GM18526 (cell line): ENCODE results near the gene MED10.
A peak's percentile ranks its signal among the peaks of the same experiment; 100 is the strongest.

Experiments
- POLR2A ChIP-seq: IDR thresholded peaks from 3 replicates; pipeline ENCODE4 v1.6.1; 2011; ENCODE audit not compliant: insufficient read length; ENCODE audit errors: extremely low read depth

MED10 gene, protein sequence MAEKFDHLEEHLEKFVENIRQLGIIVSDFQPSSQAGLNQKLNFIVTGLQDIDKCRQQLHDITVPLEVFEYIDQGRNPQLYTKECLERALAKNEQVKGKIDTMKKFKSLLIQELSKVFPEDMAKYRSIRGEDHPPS

DNA sequence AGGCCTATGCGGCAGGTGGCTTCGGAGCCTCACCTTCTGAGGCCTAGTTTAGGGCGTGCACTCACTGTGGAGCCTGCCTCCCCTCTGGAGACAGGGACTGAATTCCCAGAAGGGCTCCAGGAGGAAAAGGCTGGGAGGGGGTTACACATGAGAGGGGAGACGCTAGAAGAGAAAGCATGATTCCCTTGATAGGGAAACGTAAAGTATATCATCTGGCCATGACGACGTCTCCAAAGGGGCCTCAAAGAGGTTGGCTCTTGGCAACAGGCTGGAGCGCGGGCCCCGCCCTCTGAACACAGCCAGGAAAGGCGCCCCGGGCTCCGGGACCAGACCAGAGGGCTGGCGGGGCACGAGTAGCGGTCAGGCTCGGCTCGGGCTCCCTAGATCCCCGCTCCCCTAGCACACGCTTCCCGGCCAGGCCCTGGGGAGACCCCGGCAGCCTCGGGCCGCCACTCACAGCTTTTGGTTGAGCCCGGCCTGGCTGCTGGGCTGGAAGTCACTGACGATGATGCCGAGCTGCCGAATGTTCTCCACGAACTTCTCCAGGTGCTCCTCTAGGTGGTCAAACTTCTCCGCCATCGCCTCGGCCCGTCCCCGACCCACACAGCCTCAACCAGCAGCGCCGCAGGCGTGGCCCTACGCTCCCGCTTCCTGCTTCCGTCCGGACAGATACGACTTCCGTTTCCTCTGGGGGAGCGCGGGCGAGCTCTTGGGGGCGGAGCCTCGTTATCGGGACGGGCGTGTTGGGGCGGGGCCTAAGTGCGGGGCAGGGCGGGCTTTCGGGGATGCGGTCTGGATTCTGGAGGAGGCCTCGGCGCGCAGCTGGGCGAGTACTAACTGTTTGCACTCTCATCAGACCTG, at the start of gene MED10:
TSS of gene MED10 (minus strand) at position 643 of the 861 bp plus-strand sequence. CDS start at position 579, 64 bp downstream.
- peak; percentile 80 for TF ChIP-seq POLR2A

DNA sequence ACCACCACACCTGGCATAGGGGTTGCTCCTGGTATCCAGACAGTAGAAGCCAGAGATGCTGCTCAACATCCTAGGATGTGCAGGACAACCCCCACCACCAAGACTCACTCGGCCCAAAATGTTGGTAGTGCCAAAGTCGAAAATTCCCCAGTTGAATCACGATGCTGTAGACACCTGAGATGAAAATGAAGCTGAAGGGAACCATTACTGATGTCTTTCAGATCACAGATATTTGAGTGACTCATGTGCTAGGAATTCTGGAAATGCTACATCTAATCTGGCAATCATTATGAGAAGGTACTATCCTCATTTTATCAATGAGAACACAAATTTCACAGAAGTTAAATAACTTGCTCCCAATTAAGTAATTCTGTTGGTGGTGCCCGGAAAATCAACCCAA, 49.3 kb upstream of the MED10 start:
- TF ChIP-seq POLR2A = no peak

DNA sequence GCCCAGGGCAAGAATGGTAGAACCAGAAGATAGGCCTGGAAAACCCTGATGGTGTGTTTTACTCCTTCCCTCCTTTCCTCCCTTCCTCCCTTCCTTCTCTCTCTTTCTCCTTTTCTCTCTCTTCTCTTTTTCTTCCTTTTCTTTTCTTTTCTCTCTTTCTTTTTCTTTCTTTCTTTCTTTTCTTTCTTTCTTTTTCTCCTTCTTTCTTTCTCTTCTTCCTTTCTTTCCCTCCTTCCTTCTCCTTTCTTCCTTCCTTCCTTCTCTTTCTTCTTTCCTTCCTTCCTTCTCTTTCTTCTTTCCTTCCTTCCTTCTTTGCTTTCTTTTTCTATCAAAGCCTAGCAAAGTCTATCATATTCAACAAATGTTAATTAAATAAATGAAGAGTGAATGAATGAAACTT, 46.4 kb upstream of the MED10 start:
- no peak for TF ChIP-seq POLR2A

DNA sequence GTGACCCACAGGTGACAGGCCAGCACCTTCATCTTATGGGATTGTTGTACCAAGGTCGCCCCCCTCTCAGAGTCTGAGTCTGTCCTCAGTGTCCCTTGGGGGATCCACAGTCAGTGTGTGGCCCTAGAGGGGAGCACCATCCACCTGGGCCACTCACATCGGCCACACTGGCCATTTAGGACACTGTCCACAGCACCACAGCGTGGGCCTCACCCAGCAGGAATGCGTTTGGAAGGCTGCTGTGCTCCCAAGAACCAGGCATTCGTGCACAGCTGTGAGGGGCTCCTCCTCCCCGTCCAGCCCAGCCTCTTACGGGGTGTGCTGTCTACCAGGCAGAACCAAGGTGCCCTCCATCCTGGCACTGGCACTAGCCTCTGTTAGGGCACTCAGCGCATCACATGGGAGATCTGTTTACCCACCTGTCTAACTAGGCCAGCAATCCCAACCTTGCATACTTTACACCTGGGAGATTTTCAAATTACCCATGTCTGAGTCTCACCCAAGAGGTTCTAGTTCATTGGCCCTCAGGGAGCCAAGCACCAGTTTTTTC, 45.8 kb upstream of the MED10 start:
- no peak for TF ChIP-seq POLR2A

DNA sequence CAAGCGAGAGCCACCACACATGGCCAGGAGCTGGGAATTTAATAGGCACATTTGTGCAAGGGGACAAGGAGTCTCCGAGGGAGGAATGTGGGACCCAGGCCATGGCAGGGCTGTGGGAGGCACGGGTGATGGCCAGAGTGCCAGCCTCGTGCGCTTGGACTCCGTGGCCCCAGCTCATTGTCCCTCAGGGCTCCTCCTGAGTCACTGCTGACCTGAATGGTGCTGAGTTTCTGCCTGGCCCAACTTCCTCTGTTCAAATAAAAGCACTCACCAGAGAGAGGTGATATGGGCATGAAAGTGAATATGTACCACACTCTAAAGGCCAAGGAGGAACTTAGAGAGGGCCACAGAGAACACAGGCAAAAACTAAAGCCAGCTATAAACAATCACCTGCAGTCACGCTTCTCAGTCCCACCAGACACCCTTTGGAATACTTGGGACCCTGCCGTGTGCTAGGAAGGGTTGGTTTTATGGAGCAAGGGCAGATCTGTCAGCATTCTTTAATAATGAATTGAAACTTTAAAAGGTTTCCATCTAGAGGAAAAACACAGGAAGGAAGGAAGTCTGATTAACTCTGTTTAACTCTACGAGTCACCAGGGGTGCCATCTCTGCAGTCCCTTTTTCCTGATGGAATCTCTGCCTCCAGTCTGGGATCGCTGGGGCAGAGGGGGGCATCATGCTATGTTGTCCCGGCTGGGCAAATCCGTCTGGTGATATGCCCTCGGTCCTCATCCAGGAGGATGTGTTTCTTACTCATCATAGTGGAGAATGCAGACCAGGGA, 45.2 kb upstream of the MED10 start:
- no peak for TF ChIP-seq POLR2A

DNA sequence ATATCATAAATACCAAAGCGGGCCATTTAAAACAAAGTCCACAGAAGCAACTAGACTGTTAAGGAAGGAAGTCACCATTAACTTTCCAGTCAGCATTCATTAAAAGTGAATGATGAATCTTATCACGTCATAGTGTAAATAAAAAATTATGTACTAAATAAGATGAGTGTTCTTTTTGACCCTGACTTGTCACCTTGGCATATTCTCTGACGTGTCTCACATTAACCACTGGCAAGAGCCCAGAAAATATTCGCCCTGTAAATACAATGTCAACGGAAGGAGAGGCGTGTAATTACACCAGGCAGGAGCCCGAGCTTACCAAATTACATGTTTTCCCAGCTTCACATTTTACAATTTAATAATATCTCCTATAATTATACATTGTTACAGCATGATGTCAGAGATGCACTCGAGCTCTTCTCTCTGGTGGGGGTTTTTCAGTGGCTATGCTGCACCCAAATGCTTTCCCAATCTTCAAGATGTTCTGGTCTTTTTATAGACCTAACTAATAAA, 41.0 kb upstream of the MED10 start:
- no peak for TF ChIP-seq POLR2A

DNA sequence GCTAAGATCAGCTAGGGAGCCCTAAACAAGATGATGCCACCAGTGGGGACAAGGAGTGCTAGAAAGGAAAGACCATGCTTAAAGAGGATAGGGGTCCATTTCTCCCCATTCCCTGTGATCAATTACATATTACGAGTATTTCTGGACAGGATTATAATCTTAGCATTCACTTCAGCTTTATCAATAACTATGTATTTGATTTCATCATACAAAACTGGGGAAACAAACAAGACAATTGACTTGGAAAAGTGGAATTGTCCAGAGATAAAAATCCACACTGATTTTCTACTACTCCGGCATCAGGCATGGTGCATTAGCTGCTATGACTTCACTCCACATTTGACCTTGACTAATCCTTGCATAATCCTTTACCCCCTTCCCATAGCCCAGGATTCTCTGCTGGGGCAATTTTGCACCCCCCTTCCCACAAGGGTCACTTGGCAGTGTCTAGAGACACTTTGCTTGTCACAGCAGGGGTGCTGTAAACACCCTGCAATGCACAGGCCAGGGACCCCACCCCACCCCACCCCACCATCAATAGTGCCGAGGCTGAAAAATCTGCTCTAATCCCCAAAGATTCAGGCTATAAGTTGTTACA, 40.4 kb upstream of the MED10 start:
- TF ChIP-seq POLR2A = no peak

DNA sequence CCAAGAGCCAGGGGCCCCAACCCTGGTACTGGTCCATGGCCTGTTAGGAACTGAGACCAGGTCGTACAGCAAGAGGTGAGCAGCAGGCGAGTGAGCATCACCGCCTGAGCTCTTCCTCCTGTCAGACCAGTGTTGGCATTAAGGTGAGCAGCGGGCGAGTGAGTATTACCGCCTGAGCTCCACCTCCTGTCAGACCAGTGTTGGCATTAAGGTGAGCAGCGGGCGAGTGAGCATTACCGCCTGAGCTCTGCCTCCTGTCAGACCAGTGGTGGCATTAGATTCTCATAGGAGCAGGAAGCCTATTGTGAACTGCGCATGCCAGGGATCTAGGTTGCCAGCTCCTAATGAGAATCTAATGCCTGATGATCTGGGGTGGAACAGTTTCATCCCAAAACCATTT, 39.3 kb upstream of the MED10 start:
- no peak for TF ChIP-seq POLR2A

DNA sequence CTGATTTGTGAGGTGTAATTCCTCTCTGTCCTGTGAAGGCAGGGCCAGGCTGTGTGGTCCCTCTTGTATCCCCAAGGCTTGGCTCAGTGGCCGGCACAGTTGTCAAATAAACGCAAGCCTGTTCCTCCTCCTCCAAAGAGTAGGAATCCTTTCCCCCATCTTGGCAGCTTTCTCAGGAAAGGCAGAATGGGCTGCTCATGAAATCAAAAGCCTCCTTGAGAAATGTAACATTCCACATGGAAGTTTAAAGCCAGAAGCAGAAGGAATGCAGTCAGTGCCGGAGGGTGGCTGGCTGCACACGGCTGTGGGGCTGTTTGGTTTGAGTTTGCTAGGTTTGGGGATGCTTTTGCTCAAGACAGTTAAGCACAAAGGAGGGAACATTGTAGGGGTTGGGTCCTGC, 34.5 kb upstream of the MED10 start:
- TF ChIP-seq POLR2A = no peak

DNA sequence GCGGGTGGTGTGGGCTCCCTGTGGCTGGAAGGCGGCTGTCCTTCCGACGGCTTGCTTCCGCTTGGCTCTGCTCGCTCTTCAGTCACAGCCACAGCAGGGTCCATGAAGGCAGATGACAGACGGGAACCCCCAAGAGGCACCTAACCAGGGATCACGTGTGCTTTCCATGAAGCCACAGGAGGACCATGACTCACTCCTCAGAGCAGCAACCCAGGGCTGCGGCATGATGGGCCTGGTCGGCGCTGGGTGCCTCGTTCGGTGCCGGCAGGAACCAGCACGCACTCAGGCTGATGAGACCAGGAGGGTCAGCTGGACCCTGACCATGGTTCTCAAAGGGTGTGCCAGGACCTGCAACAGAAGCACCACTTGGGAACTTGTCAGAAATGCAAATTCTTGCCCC, 32.8 kb upstream of the MED10 start:
- TF ChIP-seq POLR2A = no peak

DNA sequence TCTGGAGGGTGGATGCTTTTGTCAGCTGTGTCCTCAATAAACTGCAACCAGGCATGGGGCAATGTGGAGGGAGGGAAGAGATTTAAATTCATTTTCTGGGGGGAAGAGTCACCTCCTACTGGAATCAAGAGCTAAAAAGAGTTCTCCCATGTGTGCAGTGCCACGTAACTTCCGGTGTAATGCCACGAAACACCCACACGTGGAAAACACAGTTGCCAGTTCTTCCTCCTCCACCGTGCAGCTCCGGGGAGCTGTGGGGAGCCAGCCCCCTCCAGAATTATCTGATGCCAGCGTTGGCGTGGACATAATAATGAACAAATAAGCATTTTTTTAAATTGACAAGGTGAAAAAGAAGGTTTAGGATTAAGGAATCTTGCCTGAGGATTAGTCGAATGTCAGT, 32.1 kb upstream of the MED10 start:
- no peak for TF ChIP-seq POLR2A

DNA sequence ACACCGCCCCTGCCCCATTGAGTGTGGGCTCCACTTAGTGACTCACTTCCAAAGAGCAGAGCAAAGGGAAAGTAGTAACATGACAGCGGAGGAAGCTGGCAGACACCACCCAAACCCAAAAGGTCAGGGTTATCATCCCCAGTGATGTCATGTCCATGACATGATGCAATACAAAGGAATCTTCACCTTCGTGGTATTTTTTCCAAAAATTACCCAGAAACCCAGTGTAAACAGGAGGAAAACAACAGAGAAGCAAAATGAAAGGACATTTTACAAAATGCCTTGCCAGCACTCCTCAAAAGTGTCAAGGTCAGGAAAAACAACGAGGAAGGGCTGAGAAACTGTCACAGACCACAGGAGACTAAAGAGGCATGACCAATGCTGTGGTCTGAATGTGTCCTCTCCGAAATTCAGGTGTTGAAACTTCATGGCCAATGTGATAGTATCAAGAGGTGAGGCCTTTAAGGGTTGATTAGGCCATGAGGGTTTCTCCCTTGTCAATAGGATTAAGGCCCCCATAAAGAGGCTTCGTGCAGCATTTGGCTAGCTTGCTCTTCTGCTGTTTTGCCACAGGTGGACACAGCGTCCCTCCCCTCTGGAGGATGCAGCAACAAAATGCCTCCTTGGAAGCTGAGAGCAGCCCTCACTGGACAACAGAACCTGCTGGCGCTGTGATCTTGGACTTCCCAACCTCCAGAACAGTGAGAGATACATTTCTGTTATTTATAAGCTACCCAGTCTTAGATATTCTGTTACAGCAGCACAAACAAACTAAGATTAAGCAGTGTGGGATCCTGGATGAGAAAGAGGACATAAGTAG, 30.5 kb upstream of the MED10 start:
- TF ChIP-seq POLR2A = no peak

DNA sequence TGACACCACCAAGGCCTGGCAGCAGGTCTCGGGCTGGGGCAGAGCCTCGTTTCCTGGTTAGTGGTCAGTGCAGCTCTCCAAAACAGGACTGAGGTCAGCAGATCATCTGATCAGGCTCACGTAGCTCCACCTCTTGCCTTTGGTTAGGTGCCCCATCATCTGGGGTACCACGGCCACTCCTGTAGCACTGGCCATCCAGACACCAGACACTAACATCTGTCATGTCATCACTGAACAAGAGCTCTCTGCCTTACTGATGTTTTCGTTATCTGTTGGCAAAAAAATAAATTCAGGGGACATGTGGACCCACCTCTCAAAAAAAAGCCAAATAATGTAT, 29.9 kb upstream of the MED10 start:
- TF ChIP-seq POLR2A = no peak

DNA sequence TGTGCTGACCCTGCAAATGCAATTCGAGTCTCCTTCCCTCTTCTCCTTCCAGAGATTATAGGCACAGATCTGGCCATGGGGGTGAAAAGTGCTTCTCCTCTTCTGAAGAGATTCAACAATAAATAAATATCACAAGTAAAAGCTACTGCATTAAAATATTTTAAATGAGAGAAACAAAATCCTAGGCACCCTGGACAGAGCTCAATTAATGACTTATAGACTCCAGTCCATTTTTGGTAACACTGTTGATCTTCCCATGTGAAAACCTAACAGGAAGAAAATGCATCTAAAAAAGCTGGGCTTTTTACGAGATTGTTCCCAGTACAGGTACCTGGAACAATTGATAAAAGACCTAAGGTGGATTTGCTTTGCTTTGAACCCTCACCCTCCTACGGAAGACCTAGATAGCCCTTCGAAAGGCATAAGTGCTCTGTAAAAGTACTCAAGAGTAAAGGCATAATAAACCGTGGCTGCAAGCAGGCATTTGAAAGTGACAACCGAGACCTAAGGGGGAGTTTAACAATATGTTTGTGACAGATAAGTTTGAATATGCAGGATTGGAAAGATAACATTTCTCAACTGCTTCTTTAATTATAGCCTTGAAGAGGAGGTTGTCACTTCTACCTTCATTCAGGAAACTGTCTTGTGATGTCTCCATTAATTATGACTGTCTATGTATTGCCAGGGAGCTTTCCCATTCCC, 29.4 kb upstream of the MED10 start:
- TF ChIP-seq POLR2A = no peak

DNA sequence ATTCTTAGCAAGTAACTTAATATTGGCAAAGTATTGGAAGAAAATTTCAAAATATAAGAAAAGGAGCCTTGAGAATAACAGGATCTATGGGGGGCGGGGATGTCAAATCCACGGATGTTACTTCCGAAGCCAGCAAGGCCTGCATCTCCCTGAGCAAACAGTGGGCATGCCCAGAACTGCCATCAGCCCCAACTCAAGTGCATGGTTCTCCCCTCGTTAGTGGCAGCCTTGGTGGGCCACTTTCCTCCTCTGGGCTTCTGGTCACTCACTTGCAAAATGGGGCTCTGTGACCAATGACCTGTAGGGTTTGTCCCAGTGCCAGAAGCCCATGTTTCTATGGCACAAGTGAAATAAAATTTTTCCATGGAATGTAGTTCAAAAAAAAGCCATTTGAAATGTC, 27.2 kb upstream of the MED10 start:
- TF ChIP-seq POLR2A = no peak
